ENCODE data around the gene BTBD7.

The BTBD7 gene

DNA sequence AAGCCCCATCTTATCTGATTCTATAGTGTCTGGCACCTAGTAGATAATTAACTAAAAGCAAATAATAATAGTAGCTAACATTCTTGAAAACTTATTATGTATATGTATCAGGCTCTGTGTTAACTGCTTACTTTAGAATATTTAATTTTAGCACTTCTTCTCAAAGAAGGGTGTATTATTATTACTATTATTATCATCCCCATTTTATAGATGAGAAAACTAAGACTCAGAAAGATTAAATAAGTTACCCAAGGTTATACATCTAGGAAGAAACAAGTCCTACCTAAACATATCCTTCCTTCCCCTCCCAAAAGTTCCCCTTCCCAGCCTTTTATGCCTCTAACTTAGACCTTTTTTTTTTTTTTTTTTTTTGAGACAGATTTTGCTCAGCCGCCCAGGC lies 64.4 kb downstream of the BTBD7 start:
- DNase-seq (ENCODE audit: low read depth, low spot score): no peak
- Histone ChIP-seq H3K9ac (ENCODE audit: insufficient read length) (no peak overlapping the region), H3K4me3 (no peak overlapping the region), H3K9me3 (ENCODE audit: low read depth, low read length) (no peaks in the 10 kb centered on the region), H3K27ac (no peak overlapping the region), H3K36me3 (ENCODE audit: insufficient read depth, low read length) (peaks cover 16% of the 10 kb centered on the region)
- TF ChIP-seq POLR2AphosphoS5 (IDR thresholded peaks at IDR 0.05; ENCODE audit: borderline replicate concordance, low read depth, low read length) (no peak), EZH2 (IDR thresholded peaks at IDR 0.05) (no peak), FOXP2 (optimal IDR thresholded peaks at IDR 0.05; ENCODE audit: control extremely low read depth, extremely low read length, insufficient read depth) (no peak)

DNA sequence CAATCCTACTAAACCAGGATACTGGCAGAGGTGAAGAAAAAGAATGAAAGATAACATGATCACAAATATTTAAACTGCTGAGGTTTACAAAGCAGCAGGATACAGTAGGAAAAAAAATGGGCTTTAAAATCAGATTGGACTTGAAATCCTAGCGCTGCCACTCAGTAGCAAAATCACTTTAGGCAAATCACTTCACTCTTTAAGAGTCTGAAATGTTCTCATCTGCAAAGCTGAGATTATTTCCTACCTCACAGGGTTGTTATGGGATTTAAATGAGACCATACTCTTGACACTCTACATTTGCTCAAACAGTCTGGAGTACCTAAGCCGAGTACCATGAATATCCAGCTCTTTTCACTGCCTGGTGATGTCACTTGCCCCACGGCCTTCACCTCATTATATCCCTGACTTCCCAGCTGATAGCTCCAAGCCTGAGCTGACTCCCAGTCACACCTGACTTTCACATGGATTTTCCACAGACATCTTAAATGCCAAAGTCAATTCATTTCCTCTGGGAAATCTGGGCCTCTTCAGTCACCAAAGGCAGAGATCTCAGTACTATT lies 65.6 kb downstream of the BTBD7 start:
- peaks cover 20% of the 10 kb centered on the region for H3K36me3 ChIP-seq (ENCODE audit: insufficient read depth, low read length)
- DNase-seq (ENCODE audit: low read depth, low spot score): no peak
- no peak overlapping the region for H3K27ac ChIP-seq
- H3K9me3 ChIP-seq (ENCODE audit: low read depth, low read length): no peaks in the 10 kb centered on the region
- no peak overlapping the region for H3K4me3 ChIP-seq
- H3K9ac ChIP-seq (ENCODE audit: insufficient read length): no peak overlapping the region
- TF ChIP-seq FOXP2 (optimal IDR thresholded peaks at IDR 0.05; ENCODE audit: control extremely low read depth, extremely low read length, insufficient read depth) (no peak), POLR2AphosphoS5 (IDR thresholded peaks at IDR 0.05; ENCODE audit: borderline replicate concordance, low read depth, low read length) (no peak), EZH2 (IDR thresholded peaks at IDR 0.05) (no peak)

GRCh38 chr14:93266127-93266526 lies 66.7 kb downstream of the BTBD7 start:
- Histone ChIP-seq H3K9ac (ENCODE audit: insufficient read length) (no peak overlapping the region), H3K27ac (no peak overlapping the region), H3K4me3 (no peak overlapping the region), H3K9me3 (ENCODE audit: low read depth, low read length) (no peaks in the 10 kb centered on the region), H3K36me3 (ENCODE audit: insufficient read depth, low read length) (peaks cover 25% of the 10 kb centered on the region)
- TF ChIP-seq FOXP2 (optimal IDR thresholded peaks at IDR 0.05; ENCODE audit: control extremely low read depth, extremely low read length, insufficient read depth): no peak
- TF ChIP-seq POLR2AphosphoS5 (IDR thresholded peaks at IDR 0.05; ENCODE audit: borderline replicate concordance, low read depth, low read length): no peak
- TF ChIP-seq EZH2 (IDR thresholded peaks at IDR 0.05): no peak
- DNase-seq (ENCODE audit: low read depth, low spot score): no peak

DNA sequence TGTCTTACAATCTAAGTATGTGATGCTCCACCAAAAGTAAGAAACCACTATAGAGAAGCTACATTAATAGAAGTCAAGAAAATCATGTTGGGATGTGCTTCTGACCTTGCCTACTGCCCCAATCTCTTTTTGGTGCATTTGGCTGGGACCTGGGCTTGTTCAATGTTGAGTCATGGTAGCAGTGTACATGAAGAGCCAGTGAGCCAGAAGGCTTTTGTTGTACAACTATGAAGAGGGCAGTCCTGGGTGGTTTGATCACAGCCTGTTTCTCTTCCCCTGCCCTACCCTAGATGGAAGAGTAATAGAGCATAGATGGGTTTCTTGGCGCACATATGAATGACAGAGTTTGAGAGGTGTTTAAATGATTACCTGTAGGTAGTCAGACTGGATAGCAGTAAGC lies 69.4 kb downstream of the BTBD7 start:
- H3K4me3 ChIP-seq: no peak overlapping the region
- TF ChIP-seq FOXP2 (optimal IDR thresholded peaks at IDR 0.05; ENCODE audit: control extremely low read depth, extremely low read length, insufficient read depth): no peak
- no peak for TF ChIP-seq EZH2 (IDR thresholded peaks at IDR 0.05)
- no peak for TF ChIP-seq POLR2AphosphoS5 (IDR thresholded peaks at IDR 0.05; ENCODE audit: borderline replicate concordance, low read depth, low read length)
- DNase-seq (ENCODE audit: low read depth, low spot score): no peak
- no peak overlapping the region for H3K9ac ChIP-seq (ENCODE audit: insufficient read length)
- peaks cover 28% of the 10 kb centered on the region for H3K36me3 ChIP-seq (ENCODE audit: insufficient read depth, low read length)
- H3K27ac ChIP-seq: no peak overlapping the region
- H3K9me3 ChIP-seq (ENCODE audit: low read depth, low read length): no peaks in the 10 kb centered on the region

DNA sequence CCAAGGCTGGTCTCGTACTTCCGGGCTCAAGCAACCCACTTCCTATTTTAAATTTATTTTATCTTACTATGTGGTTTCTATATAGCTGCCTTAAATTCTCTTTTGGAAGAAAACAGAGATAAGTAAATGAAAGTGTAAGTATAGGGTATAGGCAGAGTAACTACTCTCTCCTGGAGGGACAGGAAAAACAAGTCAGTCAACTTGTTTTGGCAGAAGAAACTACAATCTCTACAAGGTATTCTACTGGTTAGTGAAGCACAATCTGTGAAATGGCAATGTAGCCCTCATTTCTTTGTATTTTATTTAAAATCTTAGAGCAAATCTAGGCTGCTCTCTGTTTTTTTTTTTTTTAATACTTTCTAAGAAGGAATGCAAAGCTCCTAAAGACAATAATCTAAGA lies 70.4 kb downstream of the BTBD7 start:
- Histone ChIP-seq H3K9ac (ENCODE audit: insufficient read length) (no peak overlapping the region), H3K9me3 (ENCODE audit: low read depth, low read length) (no peaks in the 10 kb centered on the region), H3K36me3 (ENCODE audit: insufficient read depth, low read length) (peaks cover 28% of the 10 kb centered on the region), H3K4me3 (no peak overlapping the region), H3K27ac (no peak overlapping the region)
- DNase-seq (ENCODE audit: low read depth, low spot score): no peak
- TF ChIP-seq FOXP2 (optimal IDR thresholded peaks at IDR 0.05; ENCODE audit: control extremely low read depth, extremely low read length, insufficient read depth) (no peak), EZH2 (IDR thresholded peaks at IDR 0.05) (no peak), POLR2AphosphoS5 (IDR thresholded peaks at IDR 0.05; ENCODE audit: borderline replicate concordance, low read depth, low read length) (no peak)

DNA sequence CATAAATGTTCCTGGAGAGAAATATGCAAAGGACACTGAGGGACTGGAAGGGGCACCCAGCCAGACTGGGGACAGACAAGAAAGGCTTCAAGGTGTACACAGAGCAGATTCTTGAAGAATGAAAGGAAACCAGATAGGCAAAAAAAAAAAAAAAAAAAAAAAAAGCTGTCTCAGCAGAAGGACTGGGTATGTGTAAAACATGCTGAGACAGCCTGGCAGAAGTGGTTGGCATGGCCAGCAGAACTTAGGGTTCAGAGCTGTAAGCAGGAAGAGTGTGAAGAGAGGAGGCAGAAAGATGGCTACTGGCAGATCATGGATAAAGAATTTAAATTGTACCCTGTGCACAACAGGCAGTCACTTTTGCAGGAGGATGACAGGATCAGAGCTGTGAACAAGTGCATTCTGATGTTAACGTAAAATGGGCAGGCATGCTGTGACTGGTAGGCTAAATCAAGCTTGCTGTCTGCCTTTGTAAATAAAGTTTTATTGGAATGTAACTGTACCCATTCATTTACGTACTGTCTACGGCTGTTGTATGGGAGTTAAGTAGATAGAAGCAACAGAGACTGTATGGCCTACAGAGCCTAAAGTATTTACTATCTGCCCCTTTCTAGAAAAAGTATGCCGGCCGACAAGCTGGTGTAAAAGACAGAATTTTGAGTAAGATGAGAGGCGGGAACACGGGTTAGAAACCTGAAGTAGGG lies 83.6 kb downstream of the BTBD7 start:
- Histone ChIP-seq H3K9me3 (ENCODE audit: low read depth, low read length) (no peaks in the 10 kb centered on the region), H3K36me3 (ENCODE audit: insufficient read depth, low read length) (peaks cover 59% of the 10 kb centered on the region), H3K9ac (ENCODE audit: insufficient read length) (no peak overlapping the region), H3K4me3 (no peak overlapping the region), H3K27ac (peak overlapping the region; percentile 46; the same call in 1 of the 2 replicates)
- TF ChIP-seq EZH2 (IDR thresholded peaks at IDR 0.05) (no peak), FOXP2 (optimal IDR thresholded peaks at IDR 0.05; ENCODE audit: control extremely low read depth, extremely low read length, insufficient read depth) (no peak), POLR2AphosphoS5 (IDR thresholded peaks at IDR 0.05; ENCODE audit: borderline replicate concordance, low read depth, low read length) (no peak)
- no peak for DNase-seq (ENCODE audit: low read depth, low spot score)

GRCh38 chr14:93246534-93246933 lies 86.3 kb downstream of the BTBD7 start:
- peaks cover 61% of the 10 kb centered on the region for H3K36me3 ChIP-seq (ENCODE audit: insufficient read depth, low read length)

DNA sequence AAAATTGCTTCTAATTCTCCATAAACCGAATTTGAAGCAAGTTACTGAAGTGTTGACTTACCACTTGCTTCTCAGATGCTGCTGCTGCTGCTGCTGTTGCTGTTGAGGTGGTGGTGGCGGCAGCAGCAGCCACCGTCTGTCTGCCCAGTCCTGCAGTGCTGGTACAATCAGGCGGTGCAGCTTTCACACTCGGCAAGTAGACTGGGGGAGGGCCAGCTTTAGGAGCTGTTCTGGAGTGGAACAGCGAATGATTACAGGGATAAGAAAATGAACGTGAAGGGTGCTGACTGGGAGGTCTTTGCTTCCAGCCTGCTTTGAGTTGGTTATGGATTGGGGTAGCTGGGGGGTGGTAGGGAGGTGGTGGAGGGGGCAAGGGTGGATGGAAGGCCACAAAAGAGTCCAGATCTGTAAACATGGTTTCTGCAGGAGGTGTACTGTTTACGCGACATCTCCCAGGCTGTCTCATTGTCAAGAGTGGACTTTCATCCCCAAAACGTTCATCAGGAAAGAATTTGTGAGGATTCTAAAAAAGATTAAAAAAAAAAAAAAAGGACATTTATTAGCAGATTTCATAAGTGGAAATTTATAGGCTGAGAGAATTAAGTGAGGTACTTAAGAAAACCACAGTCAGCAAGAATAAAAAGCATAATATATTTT lies 86.9 kb downstream of the BTBD7 start:
- TF ChIP-seq EZH2 (IDR thresholded peaks at IDR 0.05) (no peak), POLR2AphosphoS5 (IDR thresholded peaks at IDR 0.05; ENCODE audit: borderline replicate concordance, low read depth, low read length) (no peak)
- no peaks in the 10 kb centered on the region for H3K9me3 ChIP-seq (ENCODE audit: low read depth, low read length)
- H3K4me3 ChIP-seq: 0 out of 2 replicates have a peak overlapping the region, but pooled peaks have one; percentile 8
- H3K36me3 ChIP-seq (ENCODE audit: insufficient read depth, low read length): peaks cover 61% of the 10 kb centered on the region
- peak overlapping the region; percentile 38; the same call in 1 of the 2 replicates for H3K27ac ChIP-seq
- DNase-seq (ENCODE audit: low read depth, low spot score): no peak
- H3K9ac ChIP-seq (ENCODE audit: insufficient read length): no peak overlapping the region

More at GRCh38 chr14:93246534-93246933, 86.3 kb downstream of the BTBD7 start:
- H3K9me3 ChIP-seq (ENCODE audit: low read depth, low read length): no peaks in the 10 kb centered on the region
- peak overlapping the region; percentile 39 for H3K9ac ChIP-seq (ENCODE audit: insufficient read length)
- DNase-seq (ENCODE audit: low read depth, low spot score): no peak
- peak overlapping the region; percentile 48; the same call in 1 of the 2 replicates for H3K4me3 ChIP-seq
- H3K27ac ChIP-seq: peak overlapping the region; percentile 27; the same call in 1 of the 2 replicates
- no peak for TF ChIP-seq EZH2 (IDR thresholded peaks at IDR 0.05)
- no peak for TF ChIP-seq POLR2AphosphoS5 (IDR thresholded peaks at IDR 0.05; ENCODE audit: borderline replicate concordance, low read depth, low read length)
- no peak for TF ChIP-seq FOXP2 (optimal IDR thresholded peaks at IDR 0.05; ENCODE audit: control extremely low read depth, extremely low read length, insufficient read depth)

All from SK-N-MC (cell line).